Measurements from ENCODE around the gene RNF14. TPM values are rescaled to one million over a fixed set of nuclear protein-coding genes. Genes with fewer than 3 reads are reported as not detected.

RNF14 gene
- total and polyA plus RNA-seq, 9 of the 15 experiments (the other 6 are each of a cell fraction or from before 2014, with no cell fraction given), result 36.3 to 140 (median 75.1) TPM

- peak; percentile 55; the same call in 1 of the 2 replicates for TF ChIP-seq ZNF592 (IDR thresholded peaks at IDR 0.05)
- peak; percentile 34; the same call in 1 of the 2 replicates for TF ChIP-seq TFAP4 (CRISPR knock-in tag; IDR thresholded peaks at IDR 0.05; ENCODE audit: borderline replicate concordance)
- 0 out of 2 replicates have a peak, but pooled peaks have one; percentile 28 for TF ChIP-seq CREM (IDR thresholded peaks at IDR 0.05; ENCODE audit: low read depth)
- no peak for TF ChIP-seq ATF2 (CRISPR knock-in tag; IDR thresholded peaks at IDR 0.05)
- no peak for TF ChIP-seq KLF6 (CRISPR knock-in tag; IDR thresholded peaks at IDR 0.05; ENCODE audit: borderline replicate concordance)
- peak; percentile 22 to 67; a peak in 2 of 4 replicates for TF ChIP-seq MAZ (CRISPR knock-in tag; conservative IDR thresholded peaks at IDR 0.05 in 1 of 2, IDR thresholded peaks at IDR 0.05 in 1 of 2)
- no peak for TF ChIP-seq NFATC3 (IDR thresholded peaks at IDR 0.05)
- TF ChIP-seq ZFX (CRISPR knock-in tag; IDR thresholded peaks at IDR 0.05), result no peak
- TF ChIP-seq TOE1 (IDR thresholded peaks at IDR 0.05; ENCODE audit: borderline replicate concordance), result peak; percentile 43; the same call in 1 of the 2 replicates
- no peak for TF ChIP-seq TOE1 (CRISPR knock-in tag; IDR thresholded peaks at IDR 0.05; ENCODE audit: borderline replicate concordance, low read depth)
- peak; percentile 90 to 95 (median 94) for TF ChIP-seq CTCF (IDR thresholded peaks at IDR 0.05 in 2 of 3, conservative IDR thresholded peaks at IDR 0.05 in 1 of 3; ENCODE audit: insufficient read depth in 2 of 3, low read depth in 1 of 3, low read length in 3 of 3)
- TF ChIP-seq XRCC5 (IDR thresholded peaks at IDR 0.05; ENCODE audit: low read depth, low read length), result 0 out of 2 replicates have a peak, but pooled peaks have one; percentile 60
- TF ChIP-seq YY1 (IDR thresholded peaks at IDR 0.05; ENCODE audit: borderline replicate concordance in 1 of 3, control insufficient read depth in 1 of 3, extremely low read depth in 1 of 3, insufficient read depth in 3 of 3, insufficient read length in 1 of 3, insufficient replicate concordance in 2 of 3, low read depth in 1 of 3, low read length in 2 of 3), result peak in 2 of 3 experiments; percentile 39 to 65
- TF ChIP-seq ZNF75A (CRISPR knock-in tag; IDR thresholded peaks at IDR 0.05), result no peak
- peak; percentile 63; the same call in 1 of the 2 replicates for TF ChIP-seq JUND (IDR thresholded peaks at IDR 0.05; ENCODE audit: borderline replicate concordance, low read depth, low read length)
- TF ChIP-seq JUND (tag; IDR thresholded peaks at IDR 0.05; ENCODE audit: borderline replicate concordance, low read depth, low read length), result no peak
Observed at GRCh38 chr5:141960449-141961323, 8.2 kb upstream of the RNF14 start (continued).

All from K562 (cell line).